ENCODE measurements around the gene STAB2.

GRCh38 chr12:103779410-103780092 lies 192.5 kb downstream of the STAB2 start:
- TF ChIP-seq CTCF (IDR thresholded peaks at IDR 0.05; ENCODE audit: poor library complexity, severe bottlenecking) (no peak), SMC3 (conservative IDR thresholded peaks at IDR 0.05; ENCODE audit: poor library complexity) (no peak), TAF1 (IDR thresholded peaks at IDR 0.05; ENCODE audit: low read depth) (no peak), EP300 (conservative IDR thresholded peaks at IDR 0.05; ENCODE audit: poor library complexity, severe bottlenecking) (no peak), REST (IDR thresholded peaks at IDR 0.05; ENCODE audit: borderline replicate concordance) (no peak), POLR2AphosphoS5 (IDR thresholded peaks at IDR 0.05) (no peak), EZH2 (IDR thresholded peaks at IDR 0.05; ENCODE audit: borderline replicate concordance, insufficient read depth, low read length, poor library complexity, severe bottlenecking) (no peak), MXI1 (conservative IDR thresholded peaks at IDR 0.05; ENCODE audit: poor library complexity, severe bottlenecking) (no peak)

Measured in neural cell (in vitro differentiated cells).